A673 (cell line): Measurements from ENCODE around the gene DNAI2. TPM values are rescaled to one million over a fixed set of nuclear protein-coding genes. Genes with fewer than 3 reads are reported as not detected.
"Not testable (repeated sequence)": the region's sequence is repeated elsewhere in the genome, so short reads cannot be mapped to it uniquely, and the experiment has no call there.

Experiments
- BruUV-seq: library from RNA; stranded (reverse); fragments of 400-500 nt; replicated peaks from 2 replicates; lab custom pipeline; 2021; lab: Mats Ljungman, UMichigan
- CTCF ChIA-PET: fragments of 300-600 bp; sonication (Branson Sonifier 250); formaldehyde crosslinking; loops from one replicate; lab custom pipeline; 2022; ENCODE audit warnings: antibody characterized with exemption; lab: Charles Lee
- POLR2A ChIA-PET: fragments of 300-600 bp; sonication (Branson Sonifier 250); formaldehyde crosslinking; loops from one replicate; lab custom pipeline; 2022; ENCODE audit warnings: antibody characterized with exemption; ENCODE audit not compliant: low non-redundant PET; lab: Charles Lee
- DNase-seq: peaks from one replicate; pipeline ENCODE4 v3.0.0-alpha.2; 2015; ENCODE audit warnings: low spot score
- H3K27ac ChIP-seq: fragments of 200-600 bp; sonication (generic); 2 replicates; pipeline ENCODE4 v1.5.1; 2016; ENCODE audit warnings: mixed run types, low read depth, mild to moderate bottlenecking, mixed read lengths, antibody characterized with exemption, low read length; ENCODE audit not compliant: poor library complexity, severe bottlenecking
- H3K27me3 ChIP-seq: fragments of 200-600 bp; sonication (generic); replicated peaks from 2 replicates; pipeline ENCODE4 v1.6.1; 2017; ENCODE audit warnings: mixed run types, low read depth, mild to moderate bottlenecking, mixed read lengths, antibody characterized with exemption, low read length; ENCODE audit not compliant: insufficient read depth, poor library complexity
- H3K36me3 ChIP-seq: fragments of 200-600 bp; sonication (generic); 2 replicates; pipeline ENCODE4 v1.6.1; 2016; ENCODE audit warnings: mixed run types, mild to moderate bottlenecking, mixed read lengths, antibody characterized with exemption, low read length; ENCODE audit not compliant: insufficient read depth, poor library complexity, severe bottlenecking
- H3K4me1 ChIP-seq: fragments of 200-600 bp; sonication (generic); 2 replicates; pipeline ENCODE4 v1.6.1; 2017; ENCODE audit warnings: mixed run types, mild to moderate bottlenecking, mixed read lengths, antibody characterized with exemption, low read length; ENCODE audit not compliant: insufficient read depth, poor library complexity, severe bottlenecking
- H3K4me3 ChIP-seq: fragments of 200-600 bp; sonication (generic); 2 replicates; pipeline ENCODE4 v1.5.1; 2016; ENCODE audit warnings: low read depth, mixed run types, mild to moderate bottlenecking, mixed read lengths, low read length; ENCODE audit not compliant: poor library complexity, severe bottlenecking
- H3K9me3 ChIP-seq: fragments of 200-600 bp; sonication (generic); 2 replicates; pipeline ENCODE4 v1.6.1; 2016; ENCODE audit warnings: mixed run types, low read depth, mild to moderate bottlenecking, mixed read lengths, antibody characterized with exemption, low read length; ENCODE audit not compliant: poor library complexity, severe bottlenecking
- EZH2 ChIP-seq: fragments of 200-600 bp; sonication (generic); IDR thresholded peaks from 2 replicates; pipeline ENCODE4 v1.6.1; 2017; ENCODE audit warnings: borderline replicate concordance, low read depth, mild to moderate bottlenecking, mixed read lengths, antibody characterized with exemption, low read length; ENCODE audit not compliant: poor library complexity, severe bottlenecking
- intact Hi-C: fragments of 100-400 bp; cut with micrococcal nuclease; formaldehyde crosslinking; loops from one replicate; pipeline ENCODE4 v1.10.0; 2022; ENCODE audit not compliant: unreplicated experiment
- total RNA-seq: library from RNA; stranded (reverse); gene quantifications from 2 replicates; pipeline ENCODE4 v1.2.3, GENCODE V29; 2021
- TF ChIP-seq, protein P1 (sequence below): fragments of 300-800, 200-600 bp; sonication (generic); conservative IDR thresholded peaks from 2 replicates; pipeline ENCODE4 v1.5.1; 2017; ENCODE audit warnings: low read depth, mild to moderate bottlenecking, antibody characterized with exemption, low read length, moderate library complexity, mixed read lengths

The DNAI2 gene
- total RNA-seq, 1 experiment from 2014 or later: not detected

GRCh38 chr17:74276541-74277009 is 2.5 kb downstream of the DNAI2 start:
- no TSS peak for BruUV-seq
- DNase-seq: no peak
- no peak overlapping the region for H3K4me3 ChIP-seq
- no peak for TF ChIP-seq EZH2
- TF ChIP-seq, protein P1, sequence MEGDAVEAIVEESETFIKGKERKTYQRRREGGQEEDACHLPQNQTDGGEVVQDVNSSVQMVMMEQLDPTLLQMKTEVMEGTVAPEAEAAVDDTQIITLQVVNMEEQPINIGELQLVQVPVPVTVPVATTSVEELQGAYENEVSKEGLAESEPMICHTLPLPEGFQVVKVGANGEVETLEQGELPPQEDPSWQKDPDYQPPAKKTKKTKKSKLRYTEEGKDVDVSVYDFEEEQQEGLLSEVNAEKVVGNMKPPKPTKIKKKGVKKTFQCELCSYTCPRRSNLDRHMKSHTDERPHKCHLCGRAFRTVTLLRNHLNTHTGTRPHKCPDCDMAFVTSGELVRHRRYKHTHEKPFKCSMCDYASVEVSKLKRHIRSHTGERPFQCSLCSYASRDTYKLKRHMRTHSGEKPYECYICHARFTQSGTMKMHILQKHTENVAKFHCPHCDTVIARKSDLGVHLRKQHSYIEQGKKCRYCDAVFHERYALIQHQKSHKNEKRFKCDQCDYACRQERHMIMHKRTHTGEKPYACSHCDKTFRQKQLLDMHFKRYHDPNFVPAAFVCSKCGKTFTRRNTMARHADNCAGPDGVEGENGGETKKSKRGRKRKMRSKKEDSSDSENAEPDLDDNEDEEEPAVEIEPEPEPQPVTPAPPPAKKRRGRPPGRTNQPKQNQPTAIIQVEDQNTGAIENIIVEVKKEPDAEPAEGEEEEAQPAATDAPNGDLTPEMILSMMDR: no peak
- no peaks in the 10 kb centered on the region for H3K9me3 ChIP-seq
- no peak overlapping the region for H3K27ac ChIP-seq
- ChIA-PET POLR2A (no interaction called here), CTCF (no interaction called here)
- H3K36me3 ChIP-seq: no peaks in the 10 kb centered on the region
- H3K27me3 ChIP-seq: peaks cover 3% of the 10 kb centered on the region
- H3K4me1 ChIP-seq: no peaks in the 10 kb centered on the region
- intact Hi-C loops: no loop called here

GRCh38 chr17:74277935-74278334 is 3.9 kb downstream of the DNAI2 start:
- no TSS peak for BruUV-seq
- no peaks in the 10 kb centered on the region for H3K4me1 ChIP-seq
- ChIA-PET POLR2A (no interaction called here), CTCF (no interaction called here)
- no peak for DNase-seq
- H3K27me3 ChIP-seq: peaks cover 3% of the 10 kb centered on the region
- H3K4me3 ChIP-seq: no peak overlapping the region
- H3K36me3 ChIP-seq: no peaks in the 10 kb centered on the region
- no peak overlapping the region for H3K27ac ChIP-seq
- no peaks in the 10 kb centered on the region for H3K9me3 ChIP-seq
- intact Hi-C loops: no loop called here
- TF ChIP-seq, protein P1: no peak
- TF ChIP-seq EZH2: no peak

GRCh38 chr17:74279617-74280016 is 5.6 kb downstream of the DNAI2 start:
- H3K27me3 ChIP-seq, H3K27ac ChIP-seq, H3K4me3 ChIP-seq, H3K9me3 ChIP-seq, H3K36me3 ChIP-seq, BruUV-seq, CTCF ChIA-PET, H3K4me1 ChIP-seq, intact Hi-C loops, DNase-seq, POLR2A ChIA-PET: not testable (repeated sequence)

DNA sequence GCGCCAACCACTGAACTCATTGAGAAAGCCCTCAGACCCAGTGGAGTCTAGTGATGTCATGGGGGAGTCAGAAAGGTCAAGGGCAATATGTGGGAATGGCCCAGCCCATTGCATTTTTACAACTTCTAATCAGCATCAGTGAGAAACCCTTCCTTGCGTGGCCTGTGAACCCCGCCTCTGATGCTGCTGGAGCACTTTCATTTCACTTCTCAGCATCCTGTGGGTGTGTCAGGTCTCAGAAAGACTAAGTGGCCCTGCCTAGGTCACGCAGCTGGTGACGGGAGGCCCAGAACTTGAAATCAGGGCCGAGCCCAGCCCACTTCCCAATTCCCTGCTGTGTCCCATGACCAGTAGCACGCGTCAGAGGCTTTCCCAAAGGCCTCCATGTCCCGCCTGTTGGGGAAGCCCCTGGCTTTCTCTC is 6.1 kb downstream of the DNAI2 start:
- no TSS peak for BruUV-seq
- no peaks in the 10 kb centered on the region for H3K9me3 ChIP-seq
- H3K27me3 ChIP-seq: no peaks in the 10 kb centered on the region
- no peak overlapping the region for H3K27ac ChIP-seq
- H3K36me3 ChIP-seq: no peaks in the 10 kb centered on the region
- no peak for DNase-seq
- H3K4me3 ChIP-seq: no peak overlapping the region
- intact Hi-C loops: no loop called here
- ChIA-PET POLR2A (no interaction called here), CTCF (no interaction called here)
- no peak for TF ChIP-seq EZH2
- TF ChIP-seq, protein P1: no peak
- H3K4me1 ChIP-seq: no peaks in the 10 kb centered on the region
